HG03025 (cell line): ENCODE data around the gene PTTG2.
"Not testable (repeated sequence)": the region's sequence is repeated elsewhere in the genome, so short reads cannot be mapped to it uniquely, and the experiment has no call there.

Experiments
- ATAC-seq: cut with Tn5 transposase; IDR thresholded peaks from one replicate; pipeline ENCODE4 v1.9.1; 2021; ENCODE audit warnings: mild to moderate bottlenecking, moderate library complexity; ENCODE audit not compliant: unreplicated experiment, low FRiP score

The PTTG2 gene

DNA sequence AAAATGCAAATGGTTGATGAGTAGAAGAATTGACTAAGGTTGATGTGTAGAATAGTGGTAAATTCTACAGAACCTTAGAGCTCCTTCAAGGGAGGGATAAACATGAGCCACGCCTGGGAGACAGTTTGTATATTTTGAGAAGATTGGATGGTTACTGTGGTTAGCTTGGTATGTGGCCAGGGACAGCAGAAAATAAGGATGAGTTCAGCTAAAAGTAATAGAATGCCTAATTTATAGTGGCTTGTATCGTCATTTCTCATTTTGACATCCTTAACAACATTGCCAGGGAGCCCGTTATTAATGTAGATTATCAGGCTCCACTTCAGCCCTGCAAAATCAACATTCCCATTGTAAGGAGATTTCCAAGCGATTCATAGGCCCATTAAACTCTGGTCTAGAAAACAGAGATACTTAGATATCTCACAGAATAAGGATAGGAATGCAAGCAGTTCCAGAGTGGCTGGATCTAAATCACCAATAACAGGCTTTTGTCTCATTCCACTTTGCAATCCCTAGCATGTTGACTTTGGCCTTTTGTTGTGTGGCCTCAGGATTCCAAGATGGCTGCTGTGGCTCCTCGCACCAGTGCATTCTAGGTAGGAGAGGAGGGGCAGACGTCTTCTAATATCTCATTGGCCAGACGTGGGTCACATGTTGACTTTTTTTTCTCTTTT, 6.4 kb upstream of the PTTG2 start:
- ATAC-seq: no peak

DNA sequence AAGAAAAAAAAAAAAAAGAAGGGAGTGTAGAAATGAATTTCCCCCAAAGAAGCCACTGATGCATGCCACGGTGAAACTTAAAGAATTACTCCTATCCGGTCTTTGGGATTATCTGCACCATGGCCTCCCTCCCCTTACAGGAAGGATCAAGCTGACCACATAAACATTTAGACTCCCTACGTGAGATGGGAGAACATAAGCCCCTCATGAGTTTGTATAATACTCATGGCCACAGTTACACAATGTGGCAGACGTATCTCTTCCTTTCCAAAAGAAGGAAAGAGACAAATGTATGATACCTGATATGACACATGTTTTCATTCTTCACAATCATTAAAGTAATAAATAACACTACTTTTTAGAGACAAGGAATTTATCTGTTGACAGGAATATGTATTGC, 3.3 kb upstream of the PTTG2 start:
- ATAC-seq: no peak

DNA sequence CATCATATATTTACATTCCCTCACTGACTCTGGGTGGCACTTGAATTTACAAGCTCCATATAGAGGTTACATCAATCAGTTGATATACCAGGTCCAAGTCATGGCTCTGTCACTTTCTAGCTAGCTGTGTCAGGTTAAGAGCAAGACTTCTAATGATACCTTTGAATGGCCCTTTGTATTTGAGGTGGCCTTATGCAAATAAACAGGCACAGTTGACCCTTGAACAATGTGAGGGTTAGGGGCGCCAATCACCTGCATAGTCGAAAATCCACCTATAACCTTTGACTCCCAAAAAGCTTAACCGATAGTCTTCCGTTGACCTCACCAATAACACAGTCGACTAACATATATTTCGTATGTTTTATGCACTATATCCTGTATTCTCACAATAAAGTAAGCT, 1.3 kb upstream of the PTTG2 start:
- ATAC-seq: no peak

DNA sequence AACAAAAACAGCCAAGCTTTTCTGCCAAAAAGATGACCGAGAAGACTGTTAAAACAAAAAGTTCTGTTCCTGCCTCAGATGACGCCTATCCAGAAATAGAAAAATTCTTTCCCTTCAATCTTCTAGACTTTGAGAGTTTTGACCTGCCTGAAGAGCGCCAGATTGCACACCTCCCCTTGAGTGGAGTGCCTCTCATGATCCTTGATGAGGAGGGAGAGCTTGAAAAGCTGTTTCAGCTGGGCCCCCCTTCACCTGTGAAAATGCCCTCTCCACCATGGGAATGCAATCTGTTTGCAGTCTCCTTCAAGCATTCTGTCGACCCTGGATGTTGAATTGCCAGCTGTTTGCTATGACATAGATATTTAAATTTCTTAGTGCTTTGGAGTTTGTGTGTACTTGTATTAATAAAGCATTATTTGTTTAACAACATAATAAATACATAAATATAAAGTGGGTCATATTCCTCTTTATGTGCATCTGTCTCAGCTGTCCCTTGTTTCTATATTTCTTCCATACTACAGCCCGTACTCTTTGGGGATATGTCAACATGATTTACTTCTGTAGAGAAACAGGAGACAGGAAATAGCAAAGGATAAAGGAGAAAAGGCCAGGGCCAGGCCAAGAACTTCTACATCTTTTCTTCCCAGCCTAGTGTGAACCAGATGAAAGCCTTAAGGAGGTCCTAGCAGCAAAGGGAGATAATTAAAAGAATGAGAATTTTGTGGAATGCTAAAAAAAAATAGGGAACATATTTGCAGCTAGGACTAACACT, 667 bp downstream of the PTTG2 start:
- ATAC-seq: no peak

DNA sequence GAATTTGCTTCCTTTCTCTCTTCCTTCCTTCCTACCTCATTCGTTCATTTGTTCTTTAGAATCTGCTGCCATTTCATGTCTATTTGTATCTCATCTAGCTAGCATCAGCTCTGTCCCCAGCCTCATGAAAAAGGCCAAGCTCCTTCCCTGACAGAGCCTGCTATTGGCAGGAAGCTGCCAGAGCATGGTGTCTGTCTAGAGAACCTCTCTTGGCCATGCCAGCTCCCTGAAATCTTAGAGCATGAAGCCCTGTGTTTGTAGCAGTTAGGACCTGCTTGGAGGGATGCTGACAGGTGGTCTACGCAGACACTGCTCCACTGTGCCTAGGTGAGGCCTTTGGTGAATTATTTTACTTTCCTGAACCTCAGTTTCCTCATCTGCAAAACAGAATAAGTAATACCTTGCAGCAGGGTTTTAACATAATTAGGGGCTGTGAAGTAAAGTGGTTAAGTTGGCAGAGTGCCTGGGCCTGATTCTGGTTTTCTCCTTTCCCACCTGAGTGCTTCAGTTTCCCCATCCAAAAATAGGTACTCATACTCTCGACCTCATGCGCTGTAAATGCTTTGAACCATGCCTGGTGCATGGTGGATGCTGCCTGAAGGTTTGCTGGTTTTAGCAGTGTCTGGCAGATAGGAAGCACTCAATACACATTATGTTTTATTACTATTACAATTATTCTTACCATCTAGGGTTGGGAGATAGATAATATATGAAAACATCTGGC, 4.7 kb downstream of the PTTG2 start:
- peak; percentile 55 for ATAC-seq

DNA sequence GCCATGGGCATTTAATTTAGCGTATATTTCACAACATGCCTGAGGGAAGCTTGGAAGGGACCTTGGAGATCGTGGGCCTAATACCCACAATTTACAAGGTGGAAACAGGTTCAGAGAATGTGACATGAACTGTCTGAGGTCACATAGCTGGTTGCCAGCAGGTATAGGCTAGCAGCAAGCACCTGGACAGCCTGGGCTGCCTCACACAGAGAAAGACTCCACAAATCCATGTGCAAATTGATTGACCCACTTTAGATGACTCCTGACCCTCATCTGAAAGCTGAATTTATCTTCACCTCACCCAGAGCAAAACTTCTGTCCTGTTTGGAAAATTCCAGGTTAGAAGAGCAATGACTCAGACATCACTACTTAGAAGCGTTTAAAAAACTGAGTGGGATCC, 5.8 kb downstream of the PTTG2 start:
- no peak for ATAC-seq

DNA sequence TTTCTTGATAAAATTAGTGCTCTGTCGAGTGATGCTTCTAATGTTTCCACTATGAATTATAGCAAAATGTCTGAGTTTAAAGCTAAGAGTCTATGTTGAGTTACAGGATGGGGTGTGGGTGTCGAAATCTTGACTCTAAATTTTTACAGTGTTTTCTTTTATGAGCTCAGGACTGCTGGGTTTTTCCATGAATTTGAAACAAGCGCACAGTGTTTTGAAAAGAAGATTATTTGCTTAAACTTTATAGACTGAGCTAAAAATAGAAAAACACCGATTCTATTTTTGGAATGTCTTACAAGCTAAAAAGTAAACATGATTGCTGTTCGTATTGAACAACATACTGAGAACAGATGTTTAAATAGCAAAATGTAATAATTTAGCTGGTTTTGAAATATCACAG, 7.5 kb downstream of the PTTG2 start:
- ATAC-seq: no peak

DNA sequence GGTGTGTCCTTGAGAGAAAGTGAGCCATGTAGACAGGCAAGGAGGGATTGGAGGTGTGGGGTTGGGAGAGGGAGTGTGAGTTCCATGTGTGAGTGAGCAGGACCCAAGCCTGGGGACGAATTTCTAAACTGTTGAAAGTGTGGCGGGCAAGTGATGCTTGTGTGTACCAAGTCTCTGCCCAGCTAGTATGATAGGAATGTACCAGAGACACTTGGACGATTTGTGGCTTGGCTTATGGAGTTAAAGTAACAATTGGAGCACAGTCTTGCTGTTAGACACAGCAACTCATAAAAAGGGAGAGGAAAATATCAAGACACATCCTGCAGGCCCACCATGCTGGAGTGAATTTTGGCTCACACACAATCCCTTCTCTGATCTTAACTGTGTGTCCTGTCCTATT, 8.5 kb downstream of the PTTG2 start:
- ATAC-seq: no peak

DNA sequence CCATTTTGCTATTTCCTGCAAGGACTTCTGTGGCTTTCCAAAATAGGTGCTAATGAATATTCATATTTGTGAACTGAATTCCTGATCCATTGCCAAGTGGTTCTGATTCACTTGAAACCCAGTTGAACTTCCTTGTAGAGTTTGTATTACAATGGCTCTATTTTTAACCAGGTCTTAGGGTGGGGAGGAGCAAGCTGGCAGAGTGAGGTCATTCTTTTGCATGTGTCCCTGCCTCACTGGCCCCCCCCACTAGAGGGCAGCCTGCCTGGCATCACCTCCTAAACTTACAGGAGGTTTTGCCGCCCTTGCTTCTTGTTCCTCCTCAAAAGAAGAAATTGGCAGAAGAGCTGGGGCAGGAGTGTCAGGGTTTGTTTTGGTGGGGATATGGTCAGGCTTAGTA, 10.5 kb downstream of the PTTG2 start:
- no peak for ATAC-seq

DNA sequence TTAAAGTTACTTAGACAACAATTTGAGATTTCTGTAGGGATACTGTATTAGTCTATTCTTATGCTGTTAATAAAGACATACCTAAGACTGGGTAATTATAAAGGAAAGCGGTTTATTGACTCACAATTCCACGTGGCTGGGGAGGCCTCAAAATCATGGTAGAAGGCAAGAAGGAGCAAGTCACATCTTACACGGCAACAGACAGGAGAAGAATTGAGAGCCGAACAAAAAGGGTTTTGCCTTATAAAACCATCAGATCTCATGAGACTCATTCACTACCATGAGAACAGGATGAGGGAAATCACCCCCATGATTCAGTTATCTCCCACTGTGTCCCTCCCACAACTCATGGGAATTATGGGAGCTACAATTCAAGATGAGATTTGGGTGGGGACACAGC, 11.0 kb downstream of the PTTG2 start:
- ATAC-seq: no peak

DNA sequence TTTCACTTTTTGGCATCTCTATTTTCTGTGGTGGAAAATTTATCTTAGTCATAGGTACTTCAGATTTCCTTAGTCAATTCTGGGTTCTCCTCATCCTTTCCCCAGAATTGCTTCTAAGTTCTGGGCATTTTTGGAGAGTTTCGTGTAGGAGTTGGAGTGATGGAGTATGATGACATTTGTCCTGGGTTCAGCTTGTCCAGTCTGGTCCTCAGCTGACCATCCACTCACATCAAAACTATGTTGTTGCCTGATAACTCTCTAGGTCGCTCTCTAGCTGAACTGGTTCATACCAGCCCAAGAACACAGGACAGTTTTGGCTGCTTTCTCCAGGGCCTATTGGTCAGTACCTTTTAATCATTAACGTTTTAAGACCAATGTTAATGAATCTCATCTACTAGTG, 13.2 kb downstream of the PTTG2 start:
- no peak for ATAC-seq

DNA sequence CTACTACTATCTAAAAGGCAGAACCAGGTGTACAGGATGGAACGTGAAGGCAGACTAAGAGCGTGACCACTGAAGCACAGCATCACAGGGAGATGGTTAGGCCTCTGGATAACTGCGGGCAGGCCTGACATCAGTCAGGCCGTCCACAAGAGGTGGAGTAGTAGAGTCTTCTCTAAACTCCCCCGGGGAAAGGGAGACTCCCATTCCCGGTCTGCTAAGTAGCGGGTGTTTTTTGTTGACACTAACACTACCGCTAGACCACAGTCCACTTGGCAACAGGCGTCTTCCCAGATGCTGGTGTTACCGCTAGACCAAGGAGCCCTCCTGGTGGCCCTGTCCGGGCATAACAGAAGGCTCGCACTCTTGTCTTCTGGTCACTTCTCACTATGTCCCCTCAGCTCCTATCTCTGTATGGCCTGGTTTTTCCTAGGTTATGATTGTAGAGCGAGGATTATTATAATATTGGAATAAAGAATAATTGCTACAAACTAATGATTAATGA, 15.2 kb downstream of the PTTG2 start:
- ATAC-seq: not testable (repeated sequence)

DNA sequence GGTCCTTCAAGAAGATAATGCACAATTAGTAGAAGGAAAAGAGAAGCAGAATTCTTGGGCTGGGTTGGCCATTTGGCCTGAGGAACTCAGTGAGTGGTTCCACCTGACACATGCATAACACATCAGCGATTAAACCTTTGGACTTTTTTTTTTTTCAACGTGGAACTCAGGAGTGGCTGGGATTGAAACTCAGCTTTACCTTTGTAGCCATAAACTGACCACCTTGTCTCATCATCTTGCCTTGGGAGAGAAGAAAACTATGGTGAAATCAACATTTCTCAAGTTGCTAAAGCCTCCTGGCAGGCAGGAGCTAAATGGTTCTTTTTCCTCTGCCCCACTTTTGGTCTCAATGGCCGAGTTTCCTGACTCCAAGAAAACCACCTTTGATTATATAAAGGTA, 16.3 kb downstream of the PTTG2 start:
- no peak for ATAC-seq

DNA sequence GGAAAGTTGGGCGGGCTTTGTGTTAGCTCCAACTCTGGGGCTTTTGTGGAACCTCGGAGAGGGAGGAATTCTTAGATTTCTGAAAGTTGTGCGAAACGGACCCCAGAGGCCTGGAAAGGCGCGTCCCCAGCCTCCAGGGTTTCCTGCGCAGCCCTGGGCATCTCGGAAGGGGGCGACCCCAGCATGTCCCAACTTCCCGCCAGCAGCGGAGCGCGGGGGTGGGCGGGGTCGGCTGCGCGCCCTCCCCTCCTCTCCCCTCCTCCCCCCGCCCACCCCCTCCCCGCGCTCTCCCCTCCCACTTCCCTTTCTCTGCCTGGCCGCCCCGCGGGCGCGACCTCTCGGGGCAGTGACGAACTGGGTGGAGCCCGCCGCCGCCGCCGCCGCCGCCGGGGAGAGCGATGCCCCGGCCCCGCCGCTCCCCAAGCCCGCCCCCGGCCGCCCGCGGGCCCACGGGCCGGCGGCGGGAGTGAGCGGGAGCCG, 16.8 kb downstream of the PTTG2 start:
- peak; percentile 72 for ATAC-seq

DNA sequence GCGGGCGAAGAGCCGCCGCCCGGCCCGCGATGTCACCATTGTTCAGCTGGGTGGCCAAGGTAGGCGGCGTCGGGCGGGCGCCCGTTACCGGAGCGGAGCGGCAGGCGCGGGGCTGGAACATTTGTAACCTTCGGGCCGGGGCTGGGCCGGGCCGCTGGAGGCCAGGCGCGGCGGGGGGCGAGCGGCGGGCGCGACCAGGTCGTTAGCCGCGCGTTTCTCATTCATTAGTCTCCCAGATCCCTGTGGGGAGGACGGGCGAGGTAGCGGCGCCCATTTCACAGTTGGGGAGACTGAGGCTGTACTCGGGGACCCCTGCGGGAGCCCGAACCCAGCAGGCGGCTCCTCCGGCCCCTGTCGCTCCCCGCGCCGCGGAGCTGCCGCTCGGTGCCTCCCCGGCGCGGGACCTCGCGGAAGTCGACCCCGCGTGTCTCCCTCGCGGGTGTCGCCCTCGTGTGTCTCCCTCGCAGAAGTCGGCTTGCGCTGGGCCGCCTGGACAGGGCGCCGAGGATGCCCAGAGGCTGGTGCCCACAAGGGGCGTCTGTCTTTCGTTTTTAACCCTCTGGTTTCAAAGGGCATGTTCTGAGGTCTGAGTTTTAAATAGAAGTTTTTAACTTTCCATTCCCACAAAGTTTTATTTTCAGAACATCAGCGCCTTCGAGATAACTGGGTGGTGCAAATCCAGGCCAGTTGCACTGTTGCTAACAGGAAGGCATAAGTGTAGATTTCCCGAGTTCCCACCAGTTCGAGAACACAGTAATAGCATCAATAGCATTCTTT, 17.5 kb downstream of the PTTG2 start:
- ATAC-seq: peak; percentile 71

DNA sequence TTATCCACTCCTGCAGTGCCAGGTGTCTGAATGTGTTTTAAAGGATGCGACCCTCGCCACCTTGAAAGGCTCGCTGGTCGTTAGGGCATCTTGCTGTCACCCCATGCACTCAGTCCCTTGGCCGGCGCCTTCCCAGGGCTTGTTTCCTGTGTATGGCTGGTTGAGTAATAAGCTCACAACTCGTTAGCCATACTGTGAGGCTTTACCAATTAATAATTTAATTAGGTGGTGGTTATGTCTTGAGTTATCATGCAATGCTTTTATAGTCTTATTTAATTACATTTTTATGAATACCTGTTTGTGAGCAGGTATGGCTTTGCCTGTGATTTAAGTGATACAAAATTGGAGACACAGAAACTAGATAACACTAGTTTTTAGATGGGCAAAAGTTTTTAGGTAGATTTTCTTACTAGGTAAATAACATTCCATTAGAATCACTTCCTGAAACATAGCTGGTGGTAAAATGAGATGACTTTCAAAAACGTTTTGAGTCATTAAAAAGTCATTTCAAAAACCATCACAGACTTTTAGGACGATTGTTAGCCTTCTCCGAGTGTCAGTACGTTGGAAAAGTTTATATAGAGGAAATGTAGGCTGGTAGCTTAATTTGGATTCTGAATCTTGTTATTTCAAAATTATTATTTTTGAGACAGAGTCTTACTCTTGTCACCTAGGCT, 18.2 kb downstream of the PTTG2 start:
- ATAC-seq: peak; percentile 13

DNA sequence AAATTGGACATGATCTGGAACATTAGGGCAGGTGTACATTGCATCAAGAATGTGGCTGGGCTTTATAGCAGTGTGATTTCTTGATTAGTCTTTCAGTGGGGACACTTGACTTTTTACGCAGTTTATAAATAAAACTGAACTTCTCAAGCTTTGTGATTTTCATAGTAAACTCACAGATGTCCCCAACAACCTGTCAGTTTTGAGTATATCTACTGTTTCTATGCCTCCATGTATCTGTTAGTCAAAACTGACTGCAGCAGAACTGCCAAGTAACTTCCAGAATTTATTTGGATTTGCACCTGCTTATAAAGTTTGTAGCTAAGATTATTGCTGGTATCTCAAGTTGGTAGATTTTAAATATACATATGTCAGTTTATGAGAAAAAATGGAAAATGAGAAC, 20.0 kb downstream of the PTTG2 start:
- no peak for ATAC-seq

DNA sequence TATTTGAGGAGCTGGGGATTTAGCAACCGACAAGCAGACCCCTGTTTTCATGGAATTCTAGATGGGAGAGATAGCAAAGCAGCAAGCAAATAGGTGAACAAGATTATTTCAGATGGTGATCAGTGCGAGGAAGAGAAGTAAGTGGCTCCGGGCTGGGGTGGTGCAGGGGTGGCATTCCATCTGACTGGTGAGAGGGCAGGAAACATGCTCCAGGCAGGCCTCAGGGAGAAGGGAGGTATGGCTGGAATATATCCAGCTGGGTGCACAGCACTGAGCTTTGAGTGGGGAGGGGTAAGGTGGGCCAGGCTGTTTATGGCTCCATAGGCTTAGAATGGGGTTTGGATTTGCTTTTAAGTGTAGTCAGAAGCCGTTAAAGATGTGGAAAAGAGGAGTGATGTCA, 21.2 kb downstream of the PTTG2 start:
- ATAC-seq: no peak

DNA sequence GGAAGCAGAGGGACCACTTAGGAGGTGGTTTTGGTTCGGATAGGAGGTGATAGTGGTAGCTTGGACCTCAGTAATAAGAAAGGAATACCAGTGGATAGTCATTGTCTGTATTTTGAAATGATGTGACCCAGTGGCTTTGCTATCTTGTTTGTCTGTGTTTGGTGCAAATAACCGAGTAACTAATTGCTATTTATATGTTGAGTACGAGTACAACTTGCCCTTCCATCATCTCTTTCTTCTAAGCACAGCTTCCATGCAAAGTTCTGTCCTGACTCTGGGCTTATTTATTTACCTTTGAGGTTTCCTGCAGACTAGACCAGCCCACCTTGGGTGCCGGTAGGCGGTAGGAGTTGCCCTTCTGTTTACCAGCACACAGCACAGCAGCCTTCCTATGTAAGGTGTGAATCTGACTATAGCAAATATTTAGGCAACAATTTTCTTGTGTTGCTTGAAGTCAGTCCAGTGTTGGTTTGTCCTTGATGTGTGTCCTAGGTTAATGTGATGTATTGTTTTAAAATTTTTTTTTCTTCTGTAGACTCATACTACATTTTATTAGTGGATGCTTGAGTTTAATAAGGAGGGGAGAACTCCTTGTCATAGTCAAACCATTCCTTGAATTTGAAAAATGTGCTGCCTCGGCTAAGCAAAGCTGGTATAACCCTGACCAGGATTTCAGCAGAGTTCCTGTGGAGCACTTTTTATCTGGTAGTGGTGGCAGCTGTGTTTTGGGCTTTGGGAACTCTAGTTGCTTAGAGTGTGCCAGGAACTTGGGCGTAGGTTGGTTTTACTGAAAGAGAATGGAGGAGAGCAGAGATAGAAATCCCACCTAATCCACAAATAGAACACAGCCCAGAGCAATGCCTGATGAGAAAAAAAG, 21.9 kb downstream of the PTTG2 start:
- no peak for ATAC-seq
